Activated CD8-positive, alpha-beta T cell treated with anti-CD3 and anti-CD28 coated beads for 36 hours (primary cell): ENCODE data around the gene FAM177B. TPM values are rescaled to one million over a fixed set of nuclear protein-coding genes. Genes with fewer than 3 reads are reported as not detected.

Experiments
- ATAC-seq: fragments of 200-7000 bp; cut with Tn5 transposase; one replicate; pipeline ENCODE4 v1.10.0; 2021; ENCODE audit warnings: mild to moderate bottlenecking, moderate library complexity
- CTCF ChIA-PET: fragments of 350-600 bp; sonication (Branson Sonifier 250); formaldehyde crosslinking; loops from one replicate; lab custom pipeline; 2021; ENCODE audit warnings: antibody characterized with exemption; lab: Charles Lee
- POLR2A ChIA-PET: fragments of 350-600 bp; sonication (Branson Sonifier 250); formaldehyde crosslinking; loops from one replicate; lab custom pipeline; 2021; ENCODE audit warnings: antibody characterized with exemption; lab: Charles Lee
- DNase-seq: peaks from one replicate; pipeline ENCODE4 v3.0.0-alpha.2; 2020
- H3K27ac Mint-ChIP-seq: one replicate; pipeline ENCODE4 v1.8.0; 2021; ENCODE audit warnings: mild to moderate bottlenecking, mixed read lengths
- H3K27me3 Mint-ChIP-seq: one replicate; pipeline ENCODE4 v1.8.0; 2021; ENCODE audit warnings: mixed read lengths
- H3K36me3 Mint-ChIP-seq: one replicate; pipeline ENCODE4 v1.8.0; 2021; ENCODE audit warnings: low read depth, mixed read lengths
- H3K4me1 Mint-ChIP-seq: one replicate; pipeline ENCODE4 v1.8.0; 2021; ENCODE audit warnings: low read depth, mixed read lengths
- H3K4me3 Mint-ChIP-seq: one replicate; pipeline ENCODE4 v1.8.0; 2021; ENCODE audit warnings: mild to moderate bottlenecking, moderate library complexity, mixed read lengths
- H3K9me3 Mint-ChIP-seq: one replicate; pipeline ENCODE4 v1.8.0; 2021; ENCODE audit warnings: mixed read lengths
- intact Hi-C: fragments of 100-400 bp; cut with micrococcal nuclease; formaldehyde crosslinking; loops from one replicate; pipeline ENCODE4 v1.10.0; 2022
- total RNA-seq, 2 experiments: library from RNA; stranded (reverse); gene quantifications; one replicate each; pipeline ENCODE4 v1.2.3, GENCODE V29; 2021
- TF ChIP-seq, protein P1 (sequence below): fragments of 200-600 bp; IDR thresholded peaks from one replicate; pipeline ENCODE4 v1.8.0; 2022; ENCODE audit warnings: antibody characterized with exemption, mild to moderate bottlenecking

FAM177B gene
- total RNA-seq, 2 experiments from 2014 or later = not detected

DNA sequence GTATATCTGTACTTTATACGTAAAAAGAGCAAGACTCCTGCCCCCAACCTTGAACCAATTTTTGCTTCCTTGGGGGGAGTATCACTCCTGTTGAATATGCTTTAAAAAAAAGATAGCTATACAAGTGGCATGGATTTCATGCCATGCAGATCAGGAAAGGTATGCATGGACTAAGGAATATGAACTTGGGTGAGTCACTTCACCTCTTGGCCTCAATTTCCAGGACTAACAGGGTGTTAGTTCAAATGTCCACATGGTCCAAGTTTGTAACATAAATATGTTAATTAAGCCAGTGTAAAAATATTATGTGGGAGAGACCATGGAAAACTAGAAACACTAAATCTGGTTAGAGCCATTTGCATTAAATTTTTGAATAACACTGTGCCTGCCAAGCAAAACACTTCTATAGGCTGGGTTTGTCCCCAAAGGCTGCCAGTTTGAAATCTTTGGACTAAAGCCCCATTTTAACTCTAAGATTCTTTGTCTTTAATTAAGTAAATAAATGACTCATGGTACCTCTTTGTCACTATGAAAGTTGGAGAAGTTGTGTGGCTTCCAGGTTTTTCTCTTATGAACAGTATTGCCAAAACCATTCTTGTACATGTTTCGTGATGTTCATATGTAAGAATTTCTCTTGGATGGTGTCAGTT, 33.1 kb downstream of the FAM177B start:
- CTCF ChIA-PET = interaction anchor here (1.0 kb wide), 1 partner anchor 14 kb away, joined by 4 read pairs; no protein-coding TSS in a partner anchor
- H3K27me3 Mint-ChIP-seq = peaks cover 5% of the 10 kb centered on the region
- intact Hi-C loops = no loop called here
- peaks cover 7% of the 10 kb centered on the region for H3K36me3 Mint-ChIP-seq
- no peak for ATAC-seq
- no peak overlapping the region for H3K4me3 Mint-ChIP-seq
- peaks cover 25% of the 10 kb centered on the region for H3K9me3 Mint-ChIP-seq
- peaks cover 13% of the 10 kb centered on the region for H3K4me1 Mint-ChIP-seq
- POLR2A ChIA-PET = no interaction called here
- H3K27ac Mint-ChIP-seq = no peak overlapping the region
- no peak for DNase-seq
- TF ChIP-seq, protein P1, sequence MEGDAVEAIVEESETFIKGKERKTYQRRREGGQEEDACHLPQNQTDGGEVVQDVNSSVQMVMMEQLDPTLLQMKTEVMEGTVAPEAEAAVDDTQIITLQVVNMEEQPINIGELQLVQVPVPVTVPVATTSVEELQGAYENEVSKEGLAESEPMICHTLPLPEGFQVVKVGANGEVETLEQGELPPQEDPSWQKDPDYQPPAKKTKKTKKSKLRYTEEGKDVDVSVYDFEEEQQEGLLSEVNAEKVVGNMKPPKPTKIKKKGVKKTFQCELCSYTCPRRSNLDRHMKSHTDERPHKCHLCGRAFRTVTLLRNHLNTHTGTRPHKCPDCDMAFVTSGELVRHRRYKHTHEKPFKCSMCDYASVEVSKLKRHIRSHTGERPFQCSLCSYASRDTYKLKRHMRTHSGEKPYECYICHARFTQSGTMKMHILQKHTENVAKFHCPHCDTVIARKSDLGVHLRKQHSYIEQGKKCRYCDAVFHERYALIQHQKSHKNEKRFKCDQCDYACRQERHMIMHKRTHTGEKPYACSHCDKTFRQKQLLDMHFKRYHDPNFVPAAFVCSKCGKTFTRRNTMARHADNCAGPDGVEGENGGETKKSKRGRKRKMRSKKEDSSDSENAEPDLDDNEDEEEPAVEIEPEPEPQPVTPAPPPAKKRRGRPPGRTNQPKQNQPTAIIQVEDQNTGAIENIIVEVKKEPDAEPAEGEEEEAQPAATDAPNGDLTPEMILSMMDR = no peak

DNA sequence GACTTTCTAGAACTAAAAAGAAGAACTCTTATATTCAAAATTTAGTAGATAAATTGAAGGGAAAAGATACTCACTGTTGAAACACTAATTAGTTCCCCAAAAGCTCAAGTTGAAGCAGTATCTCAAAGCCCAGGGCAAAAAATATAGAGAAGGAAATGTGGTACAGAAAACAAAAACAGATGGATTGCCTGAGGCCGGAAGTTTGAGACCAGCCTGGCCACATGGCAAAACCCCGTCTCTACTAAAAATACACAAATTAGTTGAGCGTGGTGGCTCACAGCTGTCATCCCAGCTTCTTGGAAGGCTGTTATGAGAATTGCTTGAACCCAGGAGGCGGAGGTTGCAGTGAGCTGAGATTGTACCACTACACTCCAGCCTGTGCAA, 36.0 kb downstream of the FAM177B start:
- peaks cover 13% of the 10 kb centered on the region for H3K4me1 Mint-ChIP-seq
- intact Hi-C loops = no loop called here
- ChIA-PET POLR2A (no interaction called here), CTCF (interaction anchor here (0.9 kb wide), 1 partner anchor 34 kb away, joined by 3 read pairs; no protein-coding TSS in a partner anchor)
- peaks cover 7% of the 10 kb centered on the region for H3K36me3 Mint-ChIP-seq
- DNase-seq (peak; percentile 48), ATAC-seq (peak; percentile 75)
- peaks cover 20% of the 10 kb centered on the region for H3K9me3 Mint-ChIP-seq
- TF ChIP-seq, protein P1 = no peak
- H3K4me3 Mint-ChIP-seq = no peak overlapping the region
- H3K27ac Mint-ChIP-seq = peak overlapping the region; percentile 19
- H3K27me3 Mint-ChIP-seq = peaks cover 5% of the 10 kb centered on the region

DNA sequence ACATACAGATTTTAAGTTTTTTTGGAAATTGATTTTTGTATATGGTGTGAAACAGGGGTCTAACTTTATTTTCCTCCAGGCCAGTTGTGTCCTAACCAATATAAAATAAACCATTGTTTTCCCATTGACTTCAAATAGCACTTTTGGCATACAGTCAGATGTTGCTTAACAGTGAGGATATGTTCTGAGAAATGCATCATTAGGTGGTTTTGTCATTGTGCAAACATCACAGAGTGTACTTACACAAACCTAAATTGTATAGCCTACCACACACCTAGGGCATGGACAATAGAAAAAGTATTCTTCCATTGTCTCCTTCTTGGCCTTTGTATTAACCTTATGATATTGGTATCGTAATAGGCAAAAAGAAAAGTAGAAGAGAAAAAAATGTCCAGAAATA, 40.5 kb downstream of the FAM177B start:
- ChIA-PET CTCF (interaction anchor here (0.7 to 1.6 kb wide), 3 partner anchors 38 to 356 kb away, joined by 3 to 5 read pairs (median 3); no protein-coding TSS in a partner anchor), POLR2A (no interaction called here)
- TF ChIP-seq, protein P1 = no peak
- ATAC-seq (no peak), DNase-seq (no peak)
- intact Hi-C loops = no loop called here
- no peak overlapping the region for H3K27ac Mint-ChIP-seq
- no peak overlapping the region for H3K4me3 Mint-ChIP-seq
- peaks cover 10% of the 10 kb centered on the region for H3K4me1 Mint-ChIP-seq
- no peaks in the 10 kb centered on the region for H3K9me3 Mint-ChIP-seq
- H3K27me3 Mint-ChIP-seq = peaks cover 9% of the 10 kb centered on the region
- H3K36me3 Mint-ChIP-seq = no peaks in the 10 kb centered on the region

- no peaks in the 10 kb centered on the region for H3K9me3 Mint-ChIP-seq
- POLR2A ChIA-PET = no interaction called here
- H3K4me3 Mint-ChIP-seq = no peak overlapping the region
- H3K4me1 Mint-ChIP-seq = peaks cover 5% of the 10 kb centered on the region
- DNase-seq (no peak), ATAC-seq (no peak)
- intact Hi-C loops = no loop called here
- no peak overlapping the region for H3K27ac Mint-ChIP-seq
- TF ChIP-seq, protein P1 = no peak
- CTCF ChIA-PET = no interaction called here
- H3K27me3 Mint-ChIP-seq = peaks cover 9% of the 10 kb centered on the region
- H3K36me3 Mint-ChIP-seq = no peaks in the 10 kb centered on the region
Measured at GRCh38 chr1:222777977-222778376, 41.0 kb downstream of the FAM177B start.

- Mint-ChIP-seq H3K4me3 (no peak overlapping the region), H3K9me3 (no peaks in the 10 kb centered on the region), H3K36me3 (no peaks in the 10 kb centered on the region), H3K27me3 (peaks cover 19% of the 10 kb centered on the region), H3K27ac (no peak overlapping the region), H3K4me1 (no peaks in the 10 kb centered on the region)
- CTCF ChIA-PET = no interaction called here
- POLR2A ChIA-PET = interaction anchor here (0.6 kb wide), 1 partner anchor 10 kb away, joined by 3 read pairs; no protein-coding TSS in a partner anchor
- ATAC-seq (no peak), DNase-seq (no peak)
- intact Hi-C loops = no loop called here
- TF ChIP-seq, protein P1 = no peak
Measured at GRCh38 chr1:222781251-222781650, 44.2 kb downstream of the FAM177B start.
